Hepatocyte (in vitro differentiated cells): Measurements from ENCODE around the gene PEX6. TPM values are rescaled to one million over a fixed set of nuclear protein-coding genes. Genes with fewer than 3 reads are reported as not detected.
"Not testable (repeated sequence)": the region's sequence is repeated elsewhere in the genome, so short reads cannot be mapped to it uniquely, and the experiment has no call there.

Experiments
- DNase-seq: peaks from one replicate; pipeline ENCODE4 v3.0.0-alpha.2; 2016; ENCODE audit warnings: low spot score
- H2AFZ ChIP-seq: fragments of 200-600 bp; sonication (generic); 2 replicates; pipeline ENCODE4 v1.6.0; 2016; ENCODE audit warnings: antibody characterized with exemption, mild to moderate bottlenecking
- H3K27ac ChIP-seq: fragments of 200-600 bp; sonication (generic); 2 replicates; pipeline ENCODE4 v1.5.1; 2016; ENCODE audit warnings: mild to moderate bottlenecking
- H3K27me3 ChIP-seq: fragments of 200-600 bp; sonication (generic); 2 replicates; pipeline ENCODE4 v1.6.1; 2016
- H3K36me3 ChIP-seq: fragments of 200-600 bp; sonication (generic); replicated peaks from 2 replicates; pipeline ENCODE4 v1.5.1; 2016; ENCODE audit warnings: low read depth; ENCODE audit not compliant: insufficient read depth
- H3K4me1 ChIP-seq: fragments of 200-600 bp; sonication (generic); 2 replicates; pipeline ENCODE4 v1.5.1; 2016; ENCODE audit warnings: mild to moderate bottlenecking, moderate library complexity; ENCODE audit not compliant: insufficient read depth
- H3K4me2 ChIP-seq: fragments of 200-600 bp; sonication (generic); 2 replicates; pipeline ENCODE4 v1.6.0; 2016
- H3K4me3 ChIP-seq: fragments of 200-600 bp; sonication (generic); 2 replicates; pipeline ENCODE4 v1.5.1; 2016; ENCODE audit warnings: mild to moderate bottlenecking
- H3K79me2 ChIP-seq: fragments of 200-600 bp; sonication (generic); 2 replicates; pipeline ENCODE4 v1.6.0; 2017; ENCODE audit warnings: mild to moderate bottlenecking
- H3K9me2 ChIP-seq: fragments of 200-600 bp; sonication (generic); replicated peaks from 2 replicates; pipeline ENCODE4 v1.6.0; 2017; ENCODE audit warnings: mild to moderate bottlenecking; ENCODE audit not compliant: insufficient read depth
- H3K9me3 ChIP-seq: fragments of 200-600 bp; sonication (generic); 2 replicates; pipeline ENCODE4 v1.5.1; 2016; ENCODE audit warnings: low read depth, mild to moderate bottlenecking
- H4K20me1 ChIP-seq: fragments of 200-600 bp; sonication (generic); 2 replicates; pipeline ENCODE4 v1.6.0; 2016; ENCODE audit warnings: mild to moderate bottlenecking; ENCODE audit not compliant: insufficient read depth, poor library complexity, severe bottlenecking
- EZH2 ChIP-seq: fragments of 200-600 bp; sonication (generic); IDR thresholded peaks from 2 replicates; pipeline ENCODE4 v1.6.1; 2016; ENCODE audit warnings: antibody characterized with exemption, mild to moderate bottlenecking, borderline replicate concordance
- EZH2phosphoT487 ChIP-seq: fragments of 200-600 bp; sonication (generic); IDR thresholded peaks from one replicate; pipeline ENCODE4 v1.6.1; 2018; ENCODE audit warnings: antibody characterized with exemption, mild to moderate bottlenecking, low read depth, moderate library complexity; ENCODE audit not compliant: unreplicated experiment, severe bottlenecking
- WGBS: methylation state at CpG from one replicate; pipeline ENCODE4 v1.1.6; 2016; ENCODE audit warnings: low lambda C conversion rate; ENCODE audit errors: missing lambda C conversion rate; 5-methylcytosine and 5-hydroxymethylcytosine counted together
- polyA plus RNA-seq: library from polyadenylated mRNA; unstranded; fragments of >200 nt; fragmentation: Nextera tagmentation; extraction: Ambion mirVana; gene quantifications from 2 replicates; pipeline ENCODE4 v1.2.1, GENCODE V29; 2016
- total RNA-seq: library from RNA; depleted of rRNA; stranded (reverse); fragments of >200 nt; gene quantifications from 2 replicates; pipeline ENCODE4 v1.2.3, GENCODE V29; 2014
- TF ChIP-seq, protein P1 (sequence below): fragments of 200-600 bp; sonication (generic); IDR thresholded peaks from 2 replicates; pipeline ENCODE4 v1.5.1; 2016; ENCODE audit warnings: antibody characterized with exemption, mild to moderate bottlenecking; ENCODE audit not compliant: poor library complexity

Gene PEX6
- total and polyA plus RNA-seq, 2 experiments from 2014 or later: 39.4 to 46.1 TPM

DNA sequence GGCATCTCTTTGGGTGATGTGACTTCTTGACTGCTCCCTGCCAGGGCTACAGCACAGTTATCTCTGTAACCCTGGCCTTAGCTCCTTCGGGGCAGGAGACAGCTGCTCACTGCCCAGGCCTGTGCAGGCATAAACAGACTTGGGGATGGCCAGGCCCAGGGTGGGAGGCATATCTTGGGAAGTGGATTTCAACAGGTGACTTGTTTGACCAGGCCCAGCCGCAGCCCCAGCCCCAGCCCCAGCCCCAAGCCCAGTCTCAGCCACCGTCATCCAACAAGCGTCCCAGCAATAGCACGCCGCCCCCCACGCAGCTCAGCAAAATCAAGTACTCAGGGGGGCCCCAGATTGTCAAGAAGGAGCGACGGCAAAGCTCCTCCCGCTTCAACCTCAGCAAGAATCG lies 27.3 kb upstream of the PEX6 start:
- Histone ChIP-seq H3K4me3 (no peak overlapping the region), H3K79me2 (no peaks in the 10 kb centered on the region), H3K9me2 (no peaks in the 10 kb centered on the region), H3K9me3 (no peaks in the 10 kb centered on the region), H4K20me1 (no peaks in the 10 kb centered on the region), H3K36me3 (no peaks in the 10 kb centered on the region), H3K4me2 (no peak overlapping the region), H3K27ac (no peak overlapping the region), H3K27me3 (no peaks in the 10 kb centered on the region), H3K4me1 (no peaks in the 10 kb centered on the region), H2AFZ (no peak overlapping the region)
- TF ChIP-seq EZH2phosphoT487: no peak
- TF ChIP-seq, protein P1, sequence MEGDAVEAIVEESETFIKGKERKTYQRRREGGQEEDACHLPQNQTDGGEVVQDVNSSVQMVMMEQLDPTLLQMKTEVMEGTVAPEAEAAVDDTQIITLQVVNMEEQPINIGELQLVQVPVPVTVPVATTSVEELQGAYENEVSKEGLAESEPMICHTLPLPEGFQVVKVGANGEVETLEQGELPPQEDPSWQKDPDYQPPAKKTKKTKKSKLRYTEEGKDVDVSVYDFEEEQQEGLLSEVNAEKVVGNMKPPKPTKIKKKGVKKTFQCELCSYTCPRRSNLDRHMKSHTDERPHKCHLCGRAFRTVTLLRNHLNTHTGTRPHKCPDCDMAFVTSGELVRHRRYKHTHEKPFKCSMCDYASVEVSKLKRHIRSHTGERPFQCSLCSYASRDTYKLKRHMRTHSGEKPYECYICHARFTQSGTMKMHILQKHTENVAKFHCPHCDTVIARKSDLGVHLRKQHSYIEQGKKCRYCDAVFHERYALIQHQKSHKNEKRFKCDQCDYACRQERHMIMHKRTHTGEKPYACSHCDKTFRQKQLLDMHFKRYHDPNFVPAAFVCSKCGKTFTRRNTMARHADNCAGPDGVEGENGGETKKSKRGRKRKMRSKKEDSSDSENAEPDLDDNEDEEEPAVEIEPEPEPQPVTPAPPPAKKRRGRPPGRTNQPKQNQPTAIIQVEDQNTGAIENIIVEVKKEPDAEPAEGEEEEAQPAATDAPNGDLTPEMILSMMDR: no peak
- TF ChIP-seq EZH2: no peak
- 96% methylated on average over 11 of the region's 11 CpGs for WGBS
- DNase-seq: no peak

DNA sequence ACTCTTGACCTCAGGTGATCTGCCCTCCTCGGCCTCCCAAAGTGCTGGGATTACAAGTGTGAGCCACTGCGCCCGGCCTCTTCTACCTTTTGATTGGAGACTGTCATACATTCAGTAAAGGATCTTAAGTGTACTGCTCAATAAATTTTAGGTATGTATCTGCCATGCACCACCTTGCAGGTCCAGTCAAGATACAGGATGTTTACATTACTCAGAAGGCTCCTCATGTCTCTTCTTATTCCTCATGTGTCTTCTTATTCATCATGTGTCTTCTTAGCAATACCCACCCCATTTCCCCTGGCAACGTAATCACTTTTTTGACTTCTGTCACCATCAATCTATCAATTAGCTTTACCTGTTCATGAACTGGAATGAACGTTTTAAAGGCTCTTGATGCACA lies 26.9 kb upstream of the PEX6 start:
- H3K27ac ChIP-seq: no peak overlapping the region
- no peak overlapping the region for H3K4me3 ChIP-seq
- H2AFZ ChIP-seq: no peak overlapping the region
- H3K79me2 ChIP-seq: no peaks in the 10 kb centered on the region
- H4K20me1 ChIP-seq: no peaks in the 10 kb centered on the region
- no peaks in the 10 kb centered on the region for H3K27me3 ChIP-seq
- no peak overlapping the region for H3K4me2 ChIP-seq
- no peaks in the 10 kb centered on the region for H3K36me3 ChIP-seq
- no peaks in the 10 kb centered on the region for H3K9me2 ChIP-seq
- no peaks in the 10 kb centered on the region for H3K4me1 ChIP-seq
- DNase-seq: no peak
- TF ChIP-seq EZH2: no peak
- 96% methylated on average over 5 of the region's 5 CpGs for WGBS
- no peaks in the 10 kb centered on the region for H3K9me3 ChIP-seq

DNA sequence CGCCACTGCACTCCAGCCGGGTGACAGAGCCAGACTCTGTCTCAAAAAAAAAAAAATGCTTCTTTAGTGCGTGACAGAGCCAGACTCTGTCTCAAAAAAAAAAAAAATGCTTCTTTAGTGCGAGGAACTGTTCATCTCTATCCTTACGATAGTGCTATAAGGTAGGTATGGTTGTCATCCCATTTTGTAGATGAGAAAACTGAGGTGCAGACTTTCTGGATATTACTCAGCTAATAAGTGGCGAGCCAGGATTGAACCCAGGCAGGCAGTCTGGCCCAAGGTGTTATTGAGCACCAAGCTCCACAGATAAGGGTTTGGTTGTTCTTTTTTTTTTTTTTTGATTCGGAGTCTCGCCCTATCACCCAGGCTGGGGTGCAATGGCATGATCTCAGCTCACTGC lies 22.9 kb upstream of the PEX6 start:
- Histone ChIP-seq H3K9me2 (no peaks in the 10 kb centered on the region), H3K36me3 (no peaks in the 10 kb centered on the region), H3K9me3 (no peaks in the 10 kb centered on the region), H3K4me1 (no peaks in the 10 kb centered on the region), H4K20me1 (no peaks in the 10 kb centered on the region), H3K4me3 (no peak overlapping the region), H3K4me2 (no peak overlapping the region), H2AFZ (no peak overlapping the region), H3K27ac (no peak overlapping the region), H3K27me3 (no peaks in the 10 kb centered on the region), H3K79me2 (peaks cover 12% of the 10 kb centered on the region)
- WGBS: 97% methylated on average over 8 of the region's 8 CpGs
- TF ChIP-seq EZH2phosphoT487 (no peak), EZH2 (no peak)
- TF ChIP-seq, protein P1: no peak
- DNase-seq: no peak

DNA sequence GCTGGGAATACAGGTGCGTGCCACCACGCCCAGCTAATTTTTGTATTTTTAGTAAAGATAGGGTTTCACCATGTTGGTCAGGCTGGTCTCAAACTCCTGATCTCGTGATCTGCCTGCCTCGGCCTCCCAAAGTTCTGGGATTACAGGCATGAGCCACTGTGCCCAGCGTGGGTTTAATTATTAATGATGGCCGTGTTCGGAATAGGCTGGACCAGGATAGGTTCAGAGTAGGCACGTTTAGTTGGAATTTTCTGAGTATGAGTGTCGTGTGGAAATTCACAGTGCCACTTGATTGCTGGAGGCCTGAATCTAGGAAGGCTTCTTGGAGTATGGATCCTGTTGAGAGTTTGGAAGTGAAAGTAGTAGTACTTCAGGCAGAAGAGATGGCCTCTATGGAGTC lies 19.2 kb upstream of the PEX6 start:
- not testable (repeated sequence) for H3K27ac ChIP-seq, H3K9me2 ChIP-seq, H3K4me2 ChIP-seq, H3K4me1 ChIP-seq, H3K9me3 ChIP-seq, DNase-seq, H4K20me1 ChIP-seq, H3K27me3 ChIP-seq, H2AFZ ChIP-seq, H3K36me3 ChIP-seq, H3K4me3 ChIP-seq
- WGBS: 97% methylated on average over 9 of the region's 9 CpGs
- H3K79me2 ChIP-seq: peaks cover 27% of the 10 kb centered on the region

DNA sequence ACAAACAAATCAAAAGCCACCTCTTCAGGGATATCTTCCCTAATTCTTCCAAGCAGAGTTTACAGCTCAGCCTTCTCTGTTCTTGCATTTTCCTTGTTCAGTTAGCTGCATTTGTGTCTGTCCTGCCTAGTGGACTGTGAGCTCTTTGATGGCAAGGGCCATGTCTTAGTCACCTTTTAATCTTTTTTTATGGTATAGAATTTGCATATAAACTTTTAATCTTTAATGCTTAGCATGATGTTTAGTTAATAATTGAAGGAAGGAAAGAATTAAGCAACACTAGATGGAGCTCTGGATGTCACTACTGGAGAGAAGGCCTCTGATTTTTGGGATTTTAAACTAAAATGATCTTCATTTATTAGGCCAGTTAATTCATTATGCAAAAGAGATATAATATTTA lies 17.5 kb upstream of the PEX6 start:
- H3K4me3 ChIP-seq: no peak overlapping the region
- H3K27me3 ChIP-seq: no peaks in the 10 kb centered on the region
- H2AFZ ChIP-seq: no peak overlapping the region
- no peaks in the 10 kb centered on the region for H3K9me3 ChIP-seq
- DNase-seq: no peak
- no peak for TF ChIP-seq EZH2
- TF ChIP-seq, protein P1: no peak
- no peak for TF ChIP-seq EZH2phosphoT487
- H3K27ac ChIP-seq: no peak overlapping the region
- no peaks in the 10 kb centered on the region for H3K4me1 ChIP-seq
- no peak overlapping the region for H3K4me2 ChIP-seq
- H3K36me3 ChIP-seq: no peaks in the 10 kb centered on the region
- H4K20me1 ChIP-seq: no peaks in the 10 kb centered on the region
- H3K9me2 ChIP-seq: no peaks in the 10 kb centered on the region
- peaks cover 38% of the 10 kb centered on the region for H3K79me2 ChIP-seq
